NCI-H82 treated with DMSO at 0.1 percent for 48 hours (cell line): ENCODE data around the gene VCX2.
A peak's percentile ranks its signal among the peaks of the same experiment; 100 is the strongest.
"Not testable (repeated sequence)": the region's sequence is repeated elsewhere in the genome, so short reads cannot be mapped to it uniquely, and the experiment has no call there.

Experiments used
- DNase-seq: peaks from one replicate; lab custom pipeline; 2025; ENCODE audit not compliant: unreplicated experiment; lab: John Stamatoyannopoulos, UW

Gene VCX2

GRCh38 chrX:8171169-8171568 lies at the start of gene VCX2:
Gene VCX2 (minus strand): TSS chrX:8171267. CDS start chrX:8170643, 624 bp downstream.
- not testable (repeated sequence) for DNase-seq

GRCh38 chrX:8204943-8205342 lies 33.9 kb upstream of the VCX2 start:
- DNase-seq = peak; percentile 42

GRCh38 chrX:8204169-8204935 lies 33.3 kb upstream of the VCX2 start:
- no peak for DNase-seq

GRCh38 chrX:8201896-8202331 lies 30.8 kb upstream of the VCX2 start:
- no peak for DNase-seq

GRCh38 chrX:8196776-8197175 lies 25.7 kb upstream of the VCX2 start:
- DNase-seq = no peak

GRCh38 chrX:8194216-8194615 lies 23.1 kb upstream of the VCX2 start:
- DNase-seq = no peak

GRCh38 chrX:8192276-8192675 lies 21.2 kb upstream of the VCX2 start:
- DNase-seq = no peak

- DNase-seq = no peak
Measured at GRCh38 chrX:8191022-8191421, 20.0 kb upstream of the VCX2 start.

GRCh38 chrX:8190341-8190830 lies 19.3 kb upstream of the VCX2 start:
- DNase-seq = no peak

- no peak for DNase-seq
Measured at GRCh38 chrX:8189096-8189830, 18.2 kb upstream of the VCX2 start.

GRCh38 chrX:8183346-8183745 lies 12.3 kb upstream of the VCX2 start:
- no peak for DNase-seq

GRCh38 chrX:8179656-8180055 lies 8.6 kb upstream of the VCX2 start:
- no peak for DNase-seq

GRCh38 chrX:8154011-8154410 lies 17.1 kb downstream of the VCX2 start:
- not testable (repeated sequence) for DNase-seq

GRCh38 chrX:8147226-8147625 lies 23.8 kb downstream of the VCX2 start:
- DNase-seq = peak; percentile 5

GRCh38 chrX:8144925-8145324 lies 26.1 kb downstream of the VCX2 start:
- DNase-seq = no peak

- no peak for DNase-seq
Measured at GRCh38 chrX:8141896-8142295, 29.2 kb downstream of the VCX2 start.

- no peak for DNase-seq
Measured at GRCh38 chrX:8140986-8141744, 29.9 kb downstream of the VCX2 start.

- no peak for DNase-seq
Measured at GRCh38 chrX:8139716-8140115, 31.4 kb downstream of the VCX2 start.

GRCh38 chrX:8138252-8138651 lies 32.8 kb downstream of the VCX2 start:
- DNase-seq = no peak

- no peak for DNase-seq
Measured at GRCh38 chrX:8126648-8127047, 44.4 kb downstream of the VCX2 start.

GRCh38 chrX:8126092-8126491 lies 45.0 kb downstream of the VCX2 start:
- no peak for DNase-seq
